Stimulated activated CD8-positive, alpha-beta memory T cell treated with anti-CD3 and anti-CD28 coated beads, Interleukin-7, amount 100 ng/mL, for 24 hours (primary cell): ENCODE data around the gene SLC24A4.

Experiments
- DNase-seq: peaks from one replicate; pipeline ENCODE4 v3.0.0-alpha.2; 2020; ENCODE audit warnings: low read depth

Gene SLC24A4, protein sequence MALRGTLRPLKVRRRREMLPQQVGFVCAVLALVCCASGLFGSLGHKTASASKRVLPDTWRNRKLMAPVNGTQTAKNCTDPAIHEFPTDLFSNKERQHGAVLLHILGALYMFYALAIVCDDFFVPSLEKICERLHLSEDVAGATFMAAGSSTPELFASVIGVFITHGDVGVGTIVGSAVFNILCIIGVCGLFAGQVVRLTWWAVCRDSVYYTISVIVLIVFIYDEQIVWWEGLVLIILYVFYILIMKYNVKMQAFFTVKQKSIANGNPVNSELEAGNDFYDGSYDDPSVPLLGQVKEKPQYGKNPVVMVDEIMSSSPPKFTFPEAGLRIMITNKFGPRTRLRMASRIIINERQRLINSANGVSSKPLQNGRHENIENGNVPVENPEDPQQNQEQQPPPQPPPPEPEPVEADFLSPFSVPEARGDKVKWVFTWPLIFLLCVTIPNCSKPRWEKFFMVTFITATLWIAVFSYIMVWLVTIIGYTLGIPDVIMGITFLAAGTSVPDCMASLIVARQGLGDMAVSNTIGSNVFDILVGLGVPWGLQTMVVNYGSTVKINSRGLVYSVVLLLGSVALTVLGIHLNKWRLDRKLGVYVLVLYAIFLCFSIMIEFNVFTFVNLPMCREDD

DNA sequence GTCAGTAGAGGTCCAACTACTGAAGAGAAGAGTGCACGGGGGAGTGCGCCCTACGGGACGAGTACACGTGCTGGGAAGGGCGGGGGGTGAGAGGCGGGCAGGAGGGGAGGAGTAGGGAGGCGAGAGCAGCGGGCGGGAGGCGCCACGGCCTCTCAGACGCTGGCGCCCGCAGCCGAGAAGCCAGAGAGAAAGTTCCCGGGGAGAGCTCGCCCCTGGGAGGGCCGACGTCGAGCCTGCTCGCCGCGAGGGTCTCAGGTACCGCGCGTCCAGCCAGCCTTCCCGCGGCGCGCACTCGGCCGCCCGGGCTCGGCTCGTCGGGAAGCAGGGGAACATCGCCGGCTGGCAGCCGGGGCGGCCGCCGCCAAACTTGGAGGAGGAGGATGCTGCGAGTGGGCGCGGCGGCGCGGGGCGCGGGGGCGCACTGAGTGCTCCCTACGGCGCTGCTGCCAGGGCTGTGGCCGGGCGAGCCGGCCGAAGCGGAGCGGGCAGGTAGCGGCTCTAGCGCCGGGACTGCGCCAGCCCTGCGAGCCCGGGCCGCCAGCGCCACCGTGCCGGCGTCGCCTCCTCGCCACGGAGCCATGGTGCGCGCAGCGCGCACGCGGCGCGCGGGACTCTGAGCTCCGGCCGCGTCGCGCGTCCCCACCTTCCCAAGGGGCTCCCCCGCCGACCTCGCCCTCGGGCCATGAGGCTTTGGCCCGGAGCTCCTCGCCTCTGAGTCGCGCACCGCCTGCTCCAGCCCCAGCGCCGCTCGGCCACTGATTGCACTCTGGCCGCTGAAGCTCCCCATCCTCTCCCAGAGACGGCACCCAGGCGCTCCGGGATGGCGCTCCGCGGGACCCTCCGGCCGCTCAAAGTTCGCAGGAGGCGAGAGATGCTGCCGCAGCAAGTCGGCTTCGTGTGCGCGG, at the start of gene SLC24A4:
TSS of gene SLC24A4 (plus strand) at position 155 of the 905 bp plus-strand sequence. CDS start at position 821, 666 bp downstream.
- DNase-seq, result no peak

DNA sequence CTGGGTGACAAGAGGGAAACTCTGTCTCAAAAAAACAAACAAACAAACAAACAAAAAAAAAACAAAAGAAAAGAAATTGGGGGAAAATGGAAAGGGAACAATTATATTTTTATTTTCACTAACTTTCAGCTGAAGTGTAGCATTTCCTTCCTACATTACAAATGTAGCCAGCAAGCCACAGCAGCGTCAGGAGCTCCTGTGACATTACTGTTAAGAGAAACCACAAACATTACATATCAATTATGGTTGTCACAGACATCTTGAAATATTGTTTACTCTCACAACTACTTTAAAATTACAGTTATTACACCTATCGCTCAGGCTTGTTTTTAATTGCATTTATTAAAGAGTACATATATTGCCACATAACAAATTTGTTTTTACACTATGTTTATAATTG, 49.8 kb upstream of the SLC24A4 start:
- no peak for DNase-seq

DNA sequence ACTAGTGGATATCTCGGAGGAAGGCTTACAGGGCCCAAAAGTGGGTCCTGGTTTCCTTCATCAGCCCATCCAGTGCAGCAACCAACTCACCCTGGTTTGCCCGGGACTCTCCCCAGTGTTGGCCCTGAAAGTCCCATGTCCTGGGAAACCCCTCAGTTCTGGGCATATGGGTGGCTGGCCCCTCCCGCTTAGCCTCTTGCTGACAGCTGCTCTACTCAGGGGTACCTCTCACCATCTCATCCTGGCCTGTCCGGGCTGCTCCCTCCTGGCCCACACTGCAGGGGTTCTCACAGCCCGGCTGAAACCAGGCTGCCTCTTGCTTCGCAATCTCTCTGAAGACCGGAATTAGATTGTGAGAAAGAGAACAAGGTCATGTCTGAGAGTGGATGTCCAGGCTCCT, 48.9 kb upstream of the SLC24A4 start:
- DNase-seq, result no peak

DNA sequence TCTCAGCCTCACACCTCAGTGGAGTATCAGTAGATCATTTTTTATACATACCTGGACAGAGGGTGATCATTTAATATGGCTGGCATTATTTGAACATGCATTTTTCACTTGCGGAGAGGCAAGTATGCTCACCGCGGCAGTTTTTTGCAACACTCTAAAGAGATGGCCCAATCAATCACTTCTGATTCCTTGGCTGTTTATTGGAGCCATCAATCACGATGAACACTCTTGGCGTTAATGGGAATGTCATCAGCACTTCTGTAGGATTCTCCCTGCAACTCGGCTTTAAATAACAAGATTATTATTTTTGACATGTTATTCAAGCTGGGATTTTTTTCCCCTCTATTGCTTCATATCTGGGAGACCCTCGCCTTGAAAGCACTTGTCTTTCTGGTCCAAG, 46.9 kb upstream of the SLC24A4 start:
- DNase-seq, result no peak

DNA sequence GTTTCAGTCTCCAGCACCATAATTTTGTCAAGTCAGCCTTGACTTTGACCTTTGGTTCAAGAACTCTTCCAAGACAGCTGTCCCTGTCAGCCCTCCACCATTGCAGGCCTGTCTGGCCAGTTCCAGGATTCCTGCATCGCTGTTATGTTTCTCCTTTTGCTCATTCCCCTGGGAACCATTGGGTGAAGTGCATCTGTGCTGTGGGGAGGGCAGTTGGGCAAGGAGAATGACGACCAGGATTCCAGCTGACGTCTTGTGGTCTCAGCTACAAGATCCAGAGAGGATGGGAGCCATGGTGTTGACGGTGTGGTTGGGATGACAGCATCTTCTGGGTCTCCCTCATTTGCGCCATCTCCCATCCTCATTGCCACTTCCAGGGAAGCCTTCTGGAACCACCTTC, 45.9 kb upstream of the SLC24A4 start:
- no peak for DNase-seq

DNA sequence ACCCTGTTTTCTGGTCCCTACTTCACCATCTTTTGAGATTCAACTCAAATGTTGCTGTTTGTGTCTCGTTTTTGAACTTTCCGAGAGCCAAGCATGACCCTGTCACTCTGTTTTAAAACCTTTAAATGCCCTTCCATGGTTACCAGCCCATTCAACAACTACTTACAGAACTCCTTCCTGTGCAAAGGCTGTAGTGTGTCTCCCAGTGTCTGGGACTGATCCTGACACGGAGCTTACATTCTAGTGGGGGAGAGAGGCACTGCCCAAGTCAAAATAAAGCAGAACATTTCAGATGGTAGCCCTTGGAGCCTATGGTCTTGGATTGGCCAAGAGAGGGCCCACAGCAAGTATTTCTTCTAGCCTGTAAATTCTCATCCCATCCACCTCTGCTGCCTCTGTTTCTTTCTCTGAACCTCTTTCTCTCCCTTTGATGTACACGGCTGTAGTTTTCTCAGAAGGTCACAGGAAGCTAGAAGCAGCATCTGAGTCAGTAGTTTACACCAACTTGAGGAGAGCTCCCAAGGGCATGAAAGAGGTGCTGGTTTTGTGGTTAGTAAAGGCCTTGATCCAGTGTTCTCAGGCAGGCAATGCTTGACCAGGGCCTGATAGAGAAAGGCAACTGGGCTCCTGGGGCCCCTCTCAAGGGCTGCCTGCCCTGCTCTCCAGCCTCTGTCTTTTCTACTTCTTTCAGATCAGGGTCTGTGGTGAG, 42.3 kb upstream of the SLC24A4 start:
- no peak for DNase-seq

DNA sequence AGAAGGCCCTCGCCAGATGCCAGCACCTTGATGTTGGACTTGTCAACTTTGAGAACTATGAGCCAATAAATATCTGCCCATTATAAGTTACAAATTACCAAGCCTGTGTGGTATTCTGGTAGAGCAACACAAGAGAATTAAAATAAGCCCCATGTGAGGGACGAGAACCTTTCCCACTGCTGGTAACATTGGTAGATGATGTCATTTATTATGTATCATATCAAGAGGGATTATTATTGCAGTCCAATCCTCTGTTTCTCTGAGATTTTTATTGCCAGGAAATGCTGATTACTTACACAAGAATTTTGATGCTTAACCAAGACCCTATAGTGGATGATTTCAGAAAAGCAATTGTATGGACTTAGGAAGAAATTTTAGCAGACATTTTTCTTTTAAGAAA, 40.3 kb upstream of the SLC24A4 start:
- no peak for DNase-seq

DNA sequence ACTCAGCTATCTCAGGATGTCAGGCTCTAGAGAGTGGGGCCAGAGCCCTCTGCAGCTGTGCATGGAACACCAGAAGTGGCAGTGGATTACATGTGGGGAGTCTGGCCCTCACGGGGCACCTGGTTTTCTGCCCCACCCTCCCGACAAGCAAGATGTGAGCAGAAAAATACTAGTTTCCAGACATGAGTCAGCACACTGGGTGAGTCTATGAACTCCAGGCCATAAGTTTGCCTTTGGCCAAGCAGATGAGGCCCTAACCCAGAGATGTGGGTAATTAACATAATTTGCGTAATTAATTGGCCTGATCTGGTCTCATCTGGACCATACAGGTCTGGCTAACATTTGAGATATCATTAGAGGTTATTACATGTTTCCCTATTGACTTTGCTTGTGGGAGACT, 37.7 kb upstream of the SLC24A4 start:
- no peak for DNase-seq

DNA sequence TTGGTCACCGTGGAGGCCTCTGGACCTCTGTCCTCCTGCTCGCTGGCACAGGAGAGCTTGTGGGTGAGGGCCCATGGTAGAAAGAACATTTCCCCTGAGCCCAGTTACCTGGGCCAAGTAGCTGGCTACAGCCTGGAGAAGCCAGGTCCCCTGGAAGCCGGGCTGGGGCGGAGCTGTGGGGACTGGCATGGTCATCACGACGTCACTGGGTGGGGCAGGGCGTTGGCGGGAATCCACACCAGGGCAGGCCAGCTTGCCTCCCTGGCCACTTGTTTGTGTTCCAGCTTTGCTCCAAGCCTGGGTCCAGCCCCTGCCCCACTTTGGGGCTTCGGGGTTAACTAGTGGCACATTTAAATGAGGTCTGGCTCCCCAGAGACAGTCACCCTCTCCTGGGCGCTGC, 35.0 kb upstream of the SLC24A4 start:
- DNase-seq, result no peak

DNA sequence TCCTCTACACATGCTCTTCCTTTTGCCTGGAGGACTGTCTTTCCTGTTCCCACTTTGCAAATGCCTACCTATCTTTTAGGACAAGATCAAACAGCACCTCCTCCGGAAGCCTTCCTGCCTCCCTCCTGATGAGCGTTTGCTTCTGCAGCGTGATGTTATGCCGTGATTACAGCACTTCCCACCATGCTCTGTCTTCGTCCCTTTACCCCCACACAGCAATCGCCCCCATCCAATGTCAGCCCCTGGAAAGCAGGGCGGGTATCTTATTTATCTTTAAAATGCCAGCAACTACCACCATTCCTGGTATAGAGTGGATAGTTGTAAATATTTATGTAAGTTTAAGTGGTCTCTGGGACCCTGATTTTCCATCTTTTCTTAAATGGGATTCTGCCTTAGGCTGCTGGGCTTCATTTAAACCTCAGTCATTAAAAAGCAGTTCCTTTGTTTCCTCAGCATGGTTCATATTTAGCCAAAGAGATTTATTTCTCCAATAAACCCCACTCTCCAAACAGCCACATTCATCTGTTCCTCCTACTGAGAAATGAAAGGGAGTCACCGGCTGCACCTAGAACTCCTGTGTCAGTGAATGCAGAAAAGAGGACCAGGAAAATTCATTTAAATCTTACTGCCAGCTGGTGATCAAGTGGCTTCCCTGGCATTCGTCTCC, 33.8 kb upstream of the SLC24A4 start:
- DNase-seq, result no peak

DNA sequence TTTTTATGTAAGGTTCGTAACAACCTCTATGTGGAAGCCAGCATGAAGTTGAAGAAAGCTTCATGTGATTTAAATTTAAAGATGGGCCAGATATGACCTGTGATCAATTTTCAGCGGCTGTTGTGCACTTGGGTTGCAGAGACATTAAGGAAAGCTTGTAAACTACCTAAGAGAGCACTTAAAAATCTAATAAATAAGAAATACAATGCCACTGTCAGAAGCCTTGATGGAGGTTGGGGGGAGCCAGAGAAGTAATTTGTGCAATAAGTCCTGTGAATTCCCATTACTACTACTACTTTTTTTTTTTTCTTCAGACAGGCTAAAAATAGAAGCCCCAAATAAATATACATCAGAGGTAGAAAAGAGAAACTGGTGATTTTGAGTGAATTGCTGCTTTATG, 30.3 kb upstream of the SLC24A4 start:
- DNase-seq, result no peak

DNA sequence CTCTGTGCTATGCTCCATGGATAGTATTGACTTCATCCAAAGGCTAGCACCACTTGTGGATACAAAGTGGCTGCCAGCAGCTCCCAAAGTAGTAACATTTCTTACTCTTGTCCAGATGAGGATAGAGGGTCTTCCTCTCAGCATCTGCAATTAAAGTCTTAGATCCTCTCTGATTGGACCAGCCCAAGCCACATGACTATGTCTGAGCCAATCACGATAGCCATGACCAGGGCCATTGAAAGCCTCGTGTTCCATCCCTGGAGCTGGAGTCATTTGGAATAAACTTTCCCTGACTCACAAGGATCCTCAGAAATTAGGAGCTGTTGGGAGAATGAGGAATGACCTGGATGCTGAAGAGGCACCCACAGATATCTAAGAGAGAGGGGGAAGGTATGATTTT, 28.5 kb upstream of the SLC24A4 start:
- DNase-seq, result no peak

DNA sequence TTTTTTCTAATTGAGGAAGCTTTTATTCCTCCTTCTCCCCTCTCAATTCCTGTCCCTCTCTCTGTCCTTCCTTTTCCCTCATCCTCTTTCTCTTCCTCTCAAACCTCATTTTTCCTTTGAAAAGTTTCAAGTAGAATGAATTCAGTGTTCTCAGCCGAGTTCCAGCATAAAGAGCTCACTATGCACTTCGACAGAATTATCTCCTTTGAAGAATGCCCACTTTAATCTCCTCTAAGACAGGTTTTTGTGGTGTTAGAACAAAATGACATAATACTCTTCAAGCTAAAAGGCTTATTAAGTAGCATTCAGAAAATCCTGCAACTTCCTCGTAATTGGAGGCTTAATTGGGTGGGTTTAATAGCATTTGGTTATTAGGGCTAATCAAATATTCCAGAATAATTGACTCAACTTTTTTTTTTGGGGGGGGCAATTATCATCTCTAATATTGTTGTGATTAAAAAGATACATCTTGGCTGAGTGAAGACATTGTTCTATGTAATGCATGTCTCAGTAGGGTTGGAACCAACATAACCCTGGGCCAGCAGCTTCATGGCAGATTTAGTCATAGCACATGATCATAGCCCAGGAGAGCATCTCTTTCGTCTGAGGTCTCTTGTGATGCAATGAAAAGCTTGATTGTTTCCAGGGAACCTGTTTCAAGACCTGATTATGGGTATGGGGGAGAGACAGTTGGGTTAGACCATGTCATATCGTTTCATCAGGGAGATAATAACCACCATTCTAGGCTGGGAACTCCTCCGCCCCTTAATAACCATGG, 25.0 kb upstream of the SLC24A4 start:
- DNase-seq, result no peak

DNA sequence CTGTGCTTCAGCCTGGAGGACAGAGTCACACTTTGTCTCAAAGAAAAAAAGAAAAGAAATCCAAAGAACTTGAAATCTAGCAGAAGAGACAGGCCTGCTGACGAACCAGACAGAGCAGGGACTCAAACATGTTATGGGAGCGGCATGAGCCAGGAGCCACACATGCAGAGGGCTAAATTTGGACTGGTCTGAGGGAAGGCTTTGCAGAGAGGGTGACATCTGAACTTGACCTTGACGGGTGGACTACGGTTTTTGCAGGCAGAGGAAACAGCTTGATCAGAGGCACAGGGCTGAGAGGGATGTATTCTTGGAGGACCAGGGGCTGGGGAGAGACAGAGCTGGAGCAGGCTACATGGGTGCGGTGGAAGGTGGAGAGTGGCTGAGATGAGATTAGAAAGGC, 20.5 kb upstream of the SLC24A4 start:
- DNase-seq, result no peak

DNA sequence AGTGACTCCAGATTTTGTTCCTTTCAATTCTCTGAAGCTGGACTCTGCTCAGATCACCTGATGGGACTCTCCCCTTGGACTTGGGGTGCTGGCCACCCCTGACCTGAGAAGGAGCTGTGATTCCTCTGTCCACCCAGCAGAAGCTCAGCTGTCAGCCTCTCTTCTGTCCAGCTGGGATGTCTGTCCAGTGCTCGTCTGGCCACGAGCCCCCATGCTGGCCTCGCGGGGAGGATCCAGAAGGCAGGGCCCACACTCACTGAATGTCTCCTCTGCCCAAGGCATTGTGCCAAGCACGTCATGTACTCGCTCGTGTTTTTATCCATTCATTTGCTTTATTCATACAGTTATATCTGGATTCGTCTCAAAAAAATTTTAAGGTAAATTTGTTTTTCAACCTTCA, 14.2 kb upstream of the SLC24A4 start:
- DNase-seq, result no peak

DNA sequence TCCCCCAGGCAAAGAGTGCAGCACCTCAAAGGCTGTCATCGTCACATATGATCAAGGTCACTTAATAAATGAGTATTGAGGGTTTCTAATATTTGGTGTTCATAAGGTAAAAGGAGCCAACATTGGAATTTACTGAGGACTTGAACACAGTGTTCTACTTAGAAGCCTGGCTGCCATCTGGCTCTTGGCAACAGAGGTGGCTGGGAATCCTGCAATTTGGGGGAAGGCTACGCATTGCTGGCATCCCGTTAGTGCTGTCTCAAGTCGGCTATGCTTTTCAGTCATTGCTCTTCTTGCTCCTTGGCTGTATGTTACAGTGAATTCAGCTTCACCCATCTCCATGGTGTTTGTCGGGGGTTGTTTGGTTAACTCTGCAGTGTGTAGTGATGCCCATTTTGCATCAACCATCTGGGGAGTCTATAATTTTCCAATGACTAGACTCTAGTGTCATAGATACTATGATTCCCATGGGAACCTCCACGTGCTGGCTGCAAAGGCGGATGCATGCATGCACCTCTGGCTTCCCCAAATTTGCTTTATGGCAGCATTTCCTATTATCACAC, 12.9 kb upstream of the SLC24A4 start:
- DNase-seq, result no peak

DNA sequence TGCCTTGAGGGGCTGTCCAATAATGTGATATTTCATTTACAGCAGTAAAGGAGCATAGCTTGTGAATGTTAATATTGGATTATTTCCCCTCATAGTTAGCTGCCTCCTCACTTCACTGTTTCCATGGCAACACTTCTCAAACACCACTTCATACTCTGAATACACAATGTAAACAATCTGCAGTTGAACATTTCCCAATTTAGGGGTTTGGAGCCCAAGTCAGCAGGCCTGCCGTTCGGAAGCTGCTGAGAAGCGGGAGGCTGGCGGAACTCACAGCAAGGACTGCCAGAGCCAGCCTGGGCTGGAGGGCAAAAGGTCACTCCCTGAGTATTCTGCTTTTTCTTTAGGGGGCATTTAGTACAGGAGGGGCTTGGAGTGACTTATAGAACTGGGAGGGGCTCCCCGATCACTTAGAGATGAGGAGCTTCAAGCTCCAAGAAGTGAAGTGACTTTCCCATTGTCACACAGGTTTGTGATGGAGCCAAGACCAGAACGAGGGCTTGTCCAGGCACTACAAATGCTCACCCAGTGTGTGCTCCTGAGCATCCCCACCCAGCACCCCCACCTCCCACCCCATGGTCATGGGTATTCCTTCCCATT, 12.1 kb upstream of the SLC24A4 start:
- no peak for DNase-seq

DNA sequence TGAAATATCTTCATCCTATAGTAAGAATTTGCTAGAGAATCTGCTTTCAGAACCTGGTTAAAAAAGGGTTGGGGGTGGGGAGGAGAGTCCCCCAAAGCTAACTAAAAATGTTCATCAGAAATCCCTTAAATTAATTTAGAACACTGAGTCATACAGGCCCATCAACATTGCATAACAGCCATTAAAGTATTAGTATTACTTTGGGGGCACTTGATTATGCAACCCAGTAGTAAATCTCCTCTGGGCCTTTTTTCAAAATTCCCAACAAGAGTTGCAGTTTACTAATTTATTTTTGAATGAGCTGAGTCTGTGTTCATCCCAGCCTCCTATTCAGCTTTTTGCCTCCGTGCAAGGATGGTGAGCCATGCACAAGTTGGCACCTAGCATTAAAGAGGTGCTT, 8.8 kb upstream of the SLC24A4 start:
- DNase-seq, result no peak

DNA sequence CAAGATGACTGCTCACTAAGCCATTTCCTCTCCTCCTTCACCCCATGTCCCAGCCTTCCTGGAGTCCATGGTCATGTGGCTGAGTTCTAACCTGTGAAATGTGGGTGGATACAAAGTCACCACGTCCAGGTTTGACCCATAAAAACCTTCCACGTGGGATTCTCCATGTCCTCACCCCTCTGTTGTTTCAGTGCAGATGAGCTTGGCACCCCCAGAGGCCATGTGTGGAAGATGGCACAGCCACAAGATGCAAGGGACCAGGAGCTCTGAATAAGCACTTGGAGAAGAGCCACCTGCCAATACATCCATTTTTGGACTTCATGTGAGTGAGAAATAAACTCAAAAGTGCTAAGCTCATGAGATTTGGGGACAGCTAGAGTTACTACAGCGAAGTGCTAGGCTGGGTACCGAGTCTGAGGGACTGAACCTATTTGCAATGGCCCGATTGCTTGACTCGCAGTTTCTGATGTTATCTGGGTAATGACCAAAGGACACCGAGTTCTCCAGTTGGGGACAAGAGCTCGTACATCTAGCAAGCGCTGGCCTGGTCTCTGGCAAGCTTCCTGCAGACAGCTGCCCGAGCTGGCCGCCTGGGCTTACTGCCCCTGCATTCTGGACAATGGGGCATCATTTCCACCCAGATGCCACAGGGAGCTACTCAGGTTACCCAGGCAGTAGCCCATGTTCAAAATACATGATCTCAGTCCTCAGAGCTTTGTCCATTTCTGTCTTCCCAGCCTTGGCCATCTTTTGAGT, 7.7 kb upstream of the SLC24A4 start:
- no peak for DNase-seq
